Measurements from ENCODE around the gene GDPD4.

Gene GDPD4

GRCh38 chr11:77215106-77215505 is 86.4 kb downstream of the GDPD4 start:
- DNase-seq (ENCODE audit: low read depth): no peak
- no peak overlapping the region for H3K4me3 ChIP-seq (ENCODE audit: low read depth, low read length)
- in situ Hi-C loops (cut with HindIII; ENCODE audit: low sequenced_read_pairs): no loop called here
- no peak for TF ChIP-seq CTCF (IDR thresholded peaks at IDR 0.05; ENCODE audit: low read depth, low read length, missing control alignments)

GRCh38 chr11:77214557-77214956 is 86.9 kb downstream of the GDPD4 start:
- in situ Hi-C loops (cut with HindIII; ENCODE audit: low sequenced_read_pairs): no loop called here
- H3K4me3 ChIP-seq (ENCODE audit: low read depth, low read length): no peak overlapping the region

GRCh38 chr11:77213589-77214428 is 87.7 kb downstream of the GDPD4 start:
- no peak overlapping the region for H3K4me3 ChIP-seq (ENCODE audit: low read depth, low read length)
- no peak for TF ChIP-seq CTCF (IDR thresholded peaks at IDR 0.05; ENCODE audit: low read depth, low read length, missing control alignments)
- in situ Hi-C loops (cut with HindIII; ENCODE audit: low sequenced_read_pairs): no loop called here
- DNase-seq (ENCODE audit: low read depth): no peak

More at GRCh38 chr11:77214557-77214956, 86.9 kb downstream of the GDPD4 start:
- no peak for TF ChIP-seq CTCF (IDR thresholded peaks at IDR 0.05; ENCODE audit: low read depth, low read length, missing control alignments)
- DNase-seq (ENCODE audit: low read depth): no peak

GRCh38 chr11:77213029-77213579 is 88.4 kb downstream of the GDPD4 start:
- DNase-seq (ENCODE audit: low read depth): no peak
- no peak for TF ChIP-seq CTCF (IDR thresholded peaks at IDR 0.05; ENCODE audit: low read depth, low read length, missing control alignments)
- H3K4me3 ChIP-seq (ENCODE audit: low read depth, low read length): no peak overlapping the region
- in situ Hi-C loops (cut with HindIII; ENCODE audit: low sequenced_read_pairs): no loop called here

GRCh38 chr11:77212314-77213007 is 89.0 kb downstream of the GDPD4 start:
- in situ Hi-C loops (cut with HindIII; ENCODE audit: low sequenced_read_pairs): no loop called here
- no peak for DNase-seq (ENCODE audit: low read depth)
- no peak overlapping the region for H3K4me3 ChIP-seq (ENCODE audit: low read depth, low read length)
- no peak for TF ChIP-seq CTCF (IDR thresholded peaks at IDR 0.05; ENCODE audit: low read depth, low read length, missing control alignments)

- no peak overlapping the region for H3K4me3 ChIP-seq (ENCODE audit: low read depth, low read length)
- no peak for DNase-seq (ENCODE audit: low read depth)
Observed at GRCh38 chr11:77211594-77212251, 89.8 kb downstream of the GDPD4 start.

More at GRCh38 chr11:77211594-77212251, 89.8 kb downstream of the GDPD4 start:
- in situ Hi-C loops (cut with HindIII; ENCODE audit: low sequenced_read_pairs): no loop called here
- TF ChIP-seq CTCF (IDR thresholded peaks at IDR 0.05; ENCODE audit: low read depth, low read length, missing control alignments): no peak
